GDM1 (cell line): Measurements from ENCODE around the gene KRT4.
"Not testable (repeated sequence)": the region's sequence is repeated elsewhere in the genome, so short reads cannot be mapped to it uniquely, and the experiment has no call there.

Experiments
- DNase-seq: peaks from one replicate; lab custom pipeline; 2025; lab: John Stamatoyannopoulos, UW

KRT4 gene

DNA sequence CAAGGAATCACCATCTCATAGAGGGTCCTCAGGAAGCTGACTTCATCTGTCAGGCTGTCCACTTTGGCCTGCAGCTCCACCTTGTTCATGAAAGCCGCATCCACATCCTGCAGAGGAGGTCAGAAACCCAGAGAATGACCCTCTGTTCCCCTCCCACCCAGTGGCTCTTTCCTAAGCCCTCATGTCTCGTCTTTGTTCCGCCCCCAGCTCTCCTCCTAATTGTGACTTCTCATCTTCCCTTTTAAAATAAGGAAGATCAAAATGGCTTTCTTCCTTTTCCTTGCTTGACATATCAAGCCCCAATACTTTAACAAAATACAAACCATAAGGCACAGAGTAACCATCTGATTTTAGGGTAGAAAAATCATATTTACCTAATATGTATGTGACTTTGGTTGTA, 41.1 kb downstream of the KRT4 start:
- DNase-seq, result no peak

DNA sequence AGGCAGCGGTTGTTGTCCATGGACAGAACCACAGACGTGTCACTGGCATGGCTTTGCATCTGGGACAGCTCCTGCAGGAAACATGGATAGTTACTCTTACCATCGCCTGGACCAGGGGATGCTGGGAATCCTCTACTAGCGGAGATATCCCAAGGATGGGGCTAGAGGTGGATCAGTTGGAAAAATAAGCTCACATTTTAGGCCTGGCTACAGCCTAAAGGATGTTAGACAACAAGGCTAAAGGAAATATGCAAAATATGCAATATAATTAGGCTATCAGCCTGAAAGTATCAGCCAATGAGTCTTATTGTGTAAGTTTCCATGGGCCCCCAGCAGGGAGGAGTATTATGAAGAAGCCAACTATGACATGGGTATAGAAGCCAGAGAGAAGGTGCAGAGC, 41.7 kb downstream of the KRT4 start:
- DNase-seq, result no peak

DNA sequence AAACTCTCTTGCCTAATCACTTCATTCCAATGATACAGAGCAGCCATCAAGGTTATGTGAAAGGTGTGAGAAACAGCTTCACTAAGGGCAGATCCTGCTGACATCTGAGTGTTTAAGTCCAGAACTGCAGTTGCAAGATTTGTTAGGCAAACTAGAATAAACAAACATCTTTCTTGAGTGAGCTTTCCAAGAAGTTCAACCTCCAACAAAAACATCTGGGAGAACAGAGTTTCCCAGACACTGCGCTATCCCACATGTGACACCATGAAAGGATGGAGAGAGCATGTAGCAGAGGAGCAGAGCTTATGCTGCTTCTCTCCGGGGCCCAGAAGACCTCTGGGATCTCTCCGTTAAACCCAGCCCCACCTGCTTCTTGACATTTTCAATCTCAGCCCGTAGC, 42.4 kb downstream of the KRT4 start:
- no peak for DNase-seq

DNA sequence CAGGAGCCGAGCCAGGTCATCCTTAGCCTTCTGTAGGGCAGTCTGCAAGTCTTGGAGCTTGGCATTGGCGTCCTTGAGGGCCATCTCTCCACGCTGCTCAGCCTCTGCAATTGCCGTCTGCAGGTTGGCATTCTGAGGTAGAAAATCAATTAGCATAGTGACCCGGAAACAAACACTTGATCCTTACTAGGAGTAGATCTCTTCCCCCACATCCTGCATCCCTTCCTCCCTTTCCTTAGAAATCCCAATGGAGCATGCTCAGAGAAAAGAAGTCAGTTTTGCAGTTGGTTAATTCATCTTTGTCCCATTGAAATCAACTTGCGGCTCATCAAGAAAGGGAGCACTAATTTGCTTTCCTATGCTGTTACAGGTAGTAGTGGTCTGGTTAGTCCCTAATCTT, 42.8 kb downstream of the KRT4 start:
- DNase-seq, result no peak

DNA sequence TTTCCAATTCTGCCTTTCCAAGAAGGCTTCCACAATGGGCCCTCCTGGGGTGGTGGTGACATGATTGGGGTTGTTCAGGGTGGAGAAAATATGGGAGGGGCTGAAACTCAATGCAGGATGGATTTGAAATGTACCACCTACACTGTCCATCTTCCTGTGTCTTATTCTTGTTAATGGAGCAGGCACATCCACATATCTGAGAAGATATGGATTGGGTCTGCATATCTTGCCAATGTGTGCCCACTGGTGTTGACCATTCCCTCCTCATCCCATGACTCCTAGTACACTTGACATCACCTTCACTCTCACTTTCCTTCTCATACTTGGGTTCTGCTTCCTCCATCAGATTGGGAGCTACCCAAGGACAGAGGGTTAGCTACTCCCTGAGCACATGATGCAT, 44.0 kb downstream of the KRT4 start:
- no peak for DNase-seq

DNA sequence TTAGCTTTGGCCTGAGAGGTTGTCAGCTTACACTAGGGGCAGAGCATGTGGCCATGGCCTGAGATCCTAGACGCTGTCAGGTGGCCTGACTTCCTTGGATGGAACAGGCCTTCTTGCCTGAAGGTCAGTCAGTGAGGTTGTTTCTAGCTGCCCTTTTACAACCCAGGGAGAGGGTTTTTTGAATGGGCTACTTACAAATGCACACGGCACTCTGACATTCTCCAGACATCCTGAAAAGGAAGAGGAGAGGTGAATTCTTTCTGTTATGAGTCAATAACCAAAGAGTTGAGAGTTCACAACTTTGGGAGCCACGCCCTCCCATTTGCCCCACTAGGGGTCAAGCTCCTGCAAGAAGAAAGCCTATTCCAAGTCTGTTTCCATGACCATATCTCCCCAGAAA, 44.6 kb downstream of the KRT4 start:
- no peak for DNase-seq

DNA sequence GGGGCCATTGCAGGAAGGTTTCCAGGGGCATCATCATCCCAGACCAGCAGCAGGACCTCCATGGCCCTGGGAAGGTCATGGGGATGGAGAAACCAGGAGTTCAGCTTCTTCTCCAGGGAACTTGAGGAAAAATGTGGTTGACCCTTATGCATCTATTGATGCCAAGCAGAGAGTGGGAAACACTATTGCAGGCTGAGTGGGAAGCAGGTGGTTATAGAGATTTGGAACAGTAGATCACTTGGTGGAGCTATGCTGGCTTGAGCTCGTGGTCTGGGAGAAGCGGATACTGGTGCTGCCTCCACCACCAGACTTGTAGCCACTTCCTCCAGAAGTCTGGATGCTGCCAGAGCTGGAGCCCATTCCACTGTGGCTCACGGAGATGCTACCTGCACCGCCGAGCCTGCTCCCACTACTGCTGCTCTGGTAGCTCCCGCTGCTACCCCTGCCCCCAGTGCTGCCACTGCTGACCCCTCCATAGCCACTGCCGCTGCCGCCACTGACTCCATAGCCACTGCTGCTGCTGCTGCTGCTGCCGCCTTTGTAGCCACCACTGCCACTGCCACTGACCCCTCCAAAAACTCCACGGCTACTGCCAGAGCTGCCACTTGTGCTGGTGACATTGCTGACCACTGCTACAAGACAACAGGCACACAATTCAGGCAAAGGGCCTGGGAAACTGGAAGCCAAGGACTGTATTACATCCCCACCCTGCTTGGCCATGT, 45.3 kb downstream of the KRT4 start:
- DNase-seq, result no peak

DNA sequence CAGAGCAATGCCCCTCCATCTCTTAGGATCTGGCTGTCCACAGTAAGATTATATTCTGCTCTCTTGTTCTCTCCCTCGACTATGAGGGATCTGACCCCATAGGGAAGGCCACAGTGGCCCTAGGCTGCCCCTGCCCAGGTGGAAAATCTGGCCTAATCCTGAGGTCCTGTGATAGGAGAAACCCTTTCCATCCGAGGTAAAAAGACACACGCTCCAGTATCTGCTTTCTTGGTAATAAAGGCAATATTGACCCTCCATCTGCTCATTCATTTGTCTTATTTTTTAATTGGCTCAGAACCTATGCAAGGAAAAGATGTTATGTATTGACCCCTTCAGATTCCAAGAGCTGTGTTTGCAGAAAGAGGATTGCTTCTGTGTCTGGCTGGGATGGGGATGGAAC, 46.5 kb downstream of the KRT4 start:
- no peak for DNase-seq

DNA sequence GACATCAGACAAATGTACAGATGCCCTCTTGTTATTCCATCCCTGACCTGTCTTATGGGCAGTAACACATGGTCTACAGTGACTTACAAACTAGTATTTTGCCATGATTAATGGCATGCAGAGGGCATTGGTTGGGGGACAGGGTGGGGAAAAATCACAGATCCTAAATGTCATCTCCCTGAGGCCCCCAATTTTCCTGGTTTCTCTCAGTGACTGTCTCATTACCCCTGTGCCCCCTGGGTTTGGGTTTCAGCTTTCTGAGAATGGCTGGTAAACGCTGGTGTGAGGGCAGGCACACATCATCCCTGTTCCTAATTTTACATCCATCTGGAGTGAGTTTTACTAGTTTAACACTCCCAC, 46.9 kb downstream of the KRT4 start:
- no peak for DNase-seq

DNA sequence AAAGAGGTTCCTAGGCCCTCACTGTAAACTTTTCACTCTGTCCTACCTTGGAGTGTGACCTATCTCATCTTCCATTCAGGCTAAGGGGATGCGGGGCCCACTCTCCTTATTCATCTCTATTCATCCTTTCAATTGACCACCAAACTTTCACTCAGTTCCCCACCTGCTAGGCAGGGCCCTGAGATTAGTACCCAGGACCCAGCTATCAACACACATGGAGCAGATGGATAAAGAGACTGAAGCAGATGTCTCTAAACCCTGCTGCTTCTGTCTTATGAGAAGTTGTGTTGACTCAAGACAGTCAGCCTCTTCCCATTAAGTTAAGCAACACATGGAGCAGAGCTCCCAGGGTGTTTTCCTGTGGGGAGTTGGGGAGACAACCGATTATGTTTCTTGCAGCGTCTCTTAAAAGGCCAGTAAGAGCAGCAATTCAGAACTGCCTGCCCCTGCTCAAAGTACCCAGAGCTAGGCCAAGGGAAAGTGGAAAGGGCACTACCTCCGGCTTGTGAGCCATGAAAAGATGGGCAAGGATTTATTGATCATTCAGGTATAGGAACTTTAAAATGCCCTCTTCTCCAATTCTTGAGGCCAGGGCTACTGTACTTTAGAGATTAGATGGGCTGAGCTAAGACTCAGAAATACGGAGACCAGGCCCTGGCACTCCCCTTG, 47.4 kb downstream of the KRT4 start:
- DNase-seq, result no peak

DNA sequence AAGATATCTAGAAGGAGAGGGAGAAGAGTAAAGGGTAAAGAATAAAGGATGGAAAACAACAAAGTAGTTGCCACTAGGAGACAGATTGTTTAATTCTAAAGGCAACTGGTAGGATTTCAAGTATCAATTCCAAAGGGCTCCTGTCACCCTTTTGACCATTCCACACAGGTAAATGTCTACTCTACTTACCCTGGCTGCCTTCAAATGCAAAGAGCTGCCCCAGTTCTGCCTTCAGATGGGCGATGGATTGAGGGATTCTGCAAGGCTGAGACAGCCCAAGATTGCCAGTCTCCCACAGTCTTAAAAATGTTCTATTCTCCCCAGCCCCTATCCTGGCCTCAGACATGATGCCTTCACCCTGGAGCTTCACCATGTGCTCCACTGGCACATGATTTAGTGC, 48.2 kb downstream of the KRT4 start:
- DNase-seq, result no peak

DNA sequence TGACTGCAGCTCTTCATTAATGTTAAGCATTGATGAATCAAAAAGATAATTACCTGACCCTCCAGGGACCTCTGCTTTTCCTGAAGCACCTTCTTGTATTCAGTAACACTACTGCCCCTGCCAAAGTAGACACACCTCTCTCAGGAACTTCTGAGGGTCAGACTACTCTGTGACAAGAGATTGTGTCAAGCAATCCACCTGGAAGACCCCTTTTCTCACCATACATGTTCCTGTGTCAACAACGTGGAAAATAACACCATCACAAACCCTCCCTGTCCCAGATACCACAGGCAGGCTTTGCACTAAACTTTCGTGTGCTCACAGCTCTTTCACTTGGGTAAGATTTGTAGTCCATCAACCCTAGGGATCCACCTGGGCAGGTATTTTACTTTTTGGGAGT, 49.9 kb downstream of the KRT4 start:
- DNase-seq, result no peak

DNA sequence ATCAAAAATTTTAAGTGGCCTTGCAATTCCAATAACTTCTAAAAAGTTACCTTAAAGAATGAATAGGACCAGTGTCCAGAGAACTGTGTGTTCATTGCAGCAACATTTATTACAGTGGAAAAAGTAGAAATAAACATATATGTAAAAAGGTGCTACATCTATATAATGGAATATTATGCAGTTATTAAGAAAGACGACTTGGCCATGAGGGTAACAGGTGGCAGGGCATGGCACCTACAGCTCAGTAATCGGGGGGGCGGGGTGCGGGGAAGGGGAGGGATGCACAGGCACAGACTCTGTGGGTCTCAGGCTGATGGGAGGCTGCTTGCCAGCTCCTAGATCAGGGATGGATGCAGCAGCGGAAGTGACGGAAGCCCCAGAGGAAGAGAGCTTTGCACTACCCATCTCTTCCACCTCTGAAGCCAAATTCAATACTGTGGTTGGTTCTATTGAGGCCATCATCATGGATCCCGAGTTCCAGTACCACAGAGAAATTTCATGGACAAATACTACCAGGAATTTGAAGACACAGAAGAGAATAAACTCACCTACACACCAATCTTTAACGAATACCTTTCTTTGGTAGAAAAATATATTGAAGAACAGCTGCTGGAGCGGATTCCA, 50.8 kb downstream of the KRT4 start:
- DNase-seq, result no peak

DNA sequence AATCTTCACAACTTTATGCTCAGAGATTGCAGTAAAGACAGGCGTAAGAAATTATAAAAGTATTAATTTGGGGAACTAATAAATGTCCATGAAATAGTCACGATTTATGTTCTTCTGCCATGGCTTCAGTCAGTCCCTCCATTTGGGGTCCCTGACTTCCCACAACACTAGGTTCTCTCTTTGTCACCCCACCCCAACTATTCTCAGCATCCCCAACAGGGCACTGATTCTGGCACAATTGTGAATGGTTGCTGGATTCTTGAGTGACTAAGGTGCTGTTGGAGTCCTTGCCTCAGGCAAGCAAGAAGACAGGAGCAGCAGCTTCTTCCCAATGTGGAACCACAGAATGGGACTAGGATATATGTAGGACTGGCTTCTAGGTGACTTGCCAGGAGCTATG, 52.1 kb downstream of the KRT4 start:
- DNase-seq, result no peak

DNA sequence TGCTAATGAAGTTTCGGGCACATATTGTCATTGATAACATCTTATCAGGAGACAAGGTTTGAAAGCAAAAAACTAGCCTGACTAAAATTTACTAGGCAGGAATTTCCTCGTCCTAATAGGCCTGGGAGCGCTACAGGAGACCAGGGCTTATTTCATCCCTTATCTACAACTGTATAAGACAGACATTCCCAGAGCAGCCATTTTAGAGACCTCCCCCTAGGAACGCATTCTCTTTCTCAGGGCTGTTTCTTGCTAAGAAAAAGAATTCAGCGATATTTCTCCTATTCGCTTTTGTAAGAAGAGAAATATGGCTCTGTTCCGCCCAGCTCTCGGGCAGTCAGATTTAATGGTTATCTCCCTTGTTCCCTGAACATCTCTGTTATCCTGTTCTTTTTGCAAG, 52.7 kb downstream of the KRT4 start:
- not testable (repeated sequence) for DNase-seq

DNA sequence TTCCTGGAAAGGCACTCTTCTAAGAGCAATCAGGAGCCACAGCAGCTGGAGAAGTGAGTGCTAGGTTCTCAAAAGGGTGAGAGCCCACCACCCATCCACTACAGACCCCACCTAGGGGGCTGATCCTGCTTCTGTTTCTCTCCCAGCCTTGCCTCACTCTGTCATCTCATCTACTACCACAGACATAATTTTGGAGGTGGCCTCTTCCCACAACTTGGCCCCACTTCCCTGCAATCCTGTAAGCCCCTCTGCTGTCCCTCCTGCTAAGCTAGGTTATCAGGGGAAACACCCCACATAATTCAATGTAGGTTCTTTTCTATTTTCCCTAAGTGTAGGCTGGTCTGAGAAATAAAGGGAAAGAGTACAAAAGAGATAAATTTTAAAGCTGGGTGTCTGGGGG, 53.3 kb downstream of the KRT4 start:
- DNase-seq, result no peak

DNA sequence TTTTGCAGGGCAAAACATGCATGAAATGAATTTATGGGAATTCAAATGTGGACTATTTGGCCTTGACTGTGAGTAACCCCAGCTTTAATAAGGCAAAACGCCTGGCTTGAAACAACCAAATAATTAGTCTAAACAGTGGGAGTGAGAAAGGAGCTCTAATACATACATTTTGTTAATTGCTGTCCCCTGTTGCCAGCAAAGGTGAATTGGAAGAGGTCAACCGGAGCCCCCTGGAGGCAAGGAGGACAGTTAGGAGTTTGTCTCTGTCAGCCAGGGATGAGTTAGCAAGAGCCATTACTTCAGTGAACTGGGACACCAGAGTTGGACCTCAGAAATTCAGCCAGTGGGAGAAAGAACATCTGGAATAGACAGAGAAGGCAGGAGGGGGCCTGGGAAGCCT, 54.2 kb downstream of the KRT4 start:
- no peak for DNase-seq

DNA sequence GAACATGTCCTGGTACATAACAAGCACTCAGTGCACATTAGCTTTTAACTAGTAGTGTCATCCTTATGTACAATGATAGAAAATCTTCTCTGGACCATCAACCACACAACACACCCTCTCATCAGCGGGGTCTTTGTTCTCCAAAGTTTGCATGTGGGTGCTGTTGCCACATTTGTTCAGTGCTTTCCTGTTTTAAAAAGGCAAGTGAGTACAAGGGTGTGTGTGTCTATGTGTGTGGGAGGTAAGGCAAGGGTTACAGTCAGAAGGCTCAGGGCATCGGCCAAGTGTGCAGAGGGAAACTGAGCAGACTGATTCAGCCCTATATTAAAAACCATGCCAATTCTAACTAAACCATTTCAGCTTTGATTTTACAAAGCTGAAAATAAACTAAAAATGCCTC, 54.7 kb downstream of the KRT4 start:
- no peak for DNase-seq

DNA sequence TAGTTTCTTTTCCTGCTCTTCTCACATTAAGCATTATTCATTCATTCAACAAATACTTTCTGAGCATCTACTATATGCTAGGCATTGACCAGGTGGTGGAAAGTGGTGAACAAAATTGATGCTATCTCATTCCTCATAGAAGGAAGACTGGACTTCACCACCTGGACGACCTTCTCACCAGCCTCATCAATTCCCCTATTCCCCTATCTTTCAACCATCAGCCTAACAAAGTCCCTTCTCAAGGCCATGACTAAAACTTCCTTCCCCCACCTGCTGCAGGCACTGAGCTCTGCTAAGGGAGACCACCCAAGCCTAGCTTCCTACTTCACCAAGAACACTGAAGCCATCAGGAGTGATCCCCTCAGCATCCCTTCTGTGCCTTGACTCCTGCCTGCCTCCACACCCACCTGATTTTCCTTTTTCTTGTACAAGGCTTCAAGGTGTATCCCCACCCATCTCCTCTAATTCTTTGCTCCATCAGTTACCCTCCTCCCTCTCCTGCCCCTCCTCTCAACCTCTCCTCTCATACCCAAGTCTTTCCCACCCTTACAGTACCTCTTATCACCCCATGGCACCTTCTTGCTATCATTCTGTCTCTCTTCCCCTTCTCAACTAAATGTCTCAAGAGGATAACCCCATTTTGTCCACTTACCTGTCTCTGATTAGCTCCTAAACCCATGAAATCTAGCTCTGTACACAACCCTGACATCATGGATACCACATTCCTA, 56.3 kb downstream of the KRT4 start:
- no peak for DNase-seq
